HG03097 (cell line): Measurements from ENCODE around the gene MRPL17.

Source experiments
- ATAC-seq: cut with Tn5 transposase; IDR thresholded peaks from one replicate; pipeline ENCODE4 v1.9.1; 2021; ENCODE audit not compliant: unreplicated experiment, low FRiP score

The MRPL17 gene

GRCh38 chr11:6655020-6655789 lies 27.9 kb downstream of the MRPL17 start:
- no peak for ATAC-seq

GRCh38 chr11:6654281-6655019 lies 28.7 kb downstream of the MRPL17 start:
- no peak for ATAC-seq

- no peak for ATAC-seq
These were observed 29.5 kb downstream of the MRPL17 start for GRCh38 chr11:6653656-6654055.

- no peak for ATAC-seq
These were observed 30.0 kb downstream of the MRPL17 start for GRCh38 chr11:6653097-6653496.

- ATAC-seq: no peak
These were observed 31.0 kb downstream of the MRPL17 start for GRCh38 chr11:6652182-6652581.

GRCh38 chr11:6650980-6651379 lies 32.2 kb downstream of the MRPL17 start:
- ATAC-seq: no peak

- no peak for ATAC-seq
These were observed 33.0 kb downstream of the MRPL17 start for GRCh38 chr11:6650104-6650503.

GRCh38 chr11:6648501-6648900 lies 34.6 kb downstream of the MRPL17 start:
- ATAC-seq: no peak

- no peak for ATAC-seq
These were observed 35.3 kb downstream of the MRPL17 start for GRCh38 chr11:6647836-6648235.

- peak; percentile 68 for ATAC-seq
These were observed 36.0 kb downstream of the MRPL17 start for GRCh38 chr11:6646918-6647679.

- no peak for ATAC-seq
These were observed 36.6 kb downstream of the MRPL17 start for GRCh38 chr11:6646576-6646917.

GRCh38 chr11:6646071-6646470 lies 37.1 kb downstream of the MRPL17 start:
- no peak for ATAC-seq

GRCh38 chr11:6642957-6643356 lies 40.2 kb downstream of the MRPL17 start:
- ATAC-seq: no peak

- no peak for ATAC-seq
These were observed 42.0 kb downstream of the MRPL17 start for GRCh38 chr11:6640985-6641701.

- ATAC-seq: no peak
These were observed 42.8 kb downstream of the MRPL17 start for GRCh38 chr11:6640036-6640984.

- no peak for ATAC-seq
These were observed 44.7 kb downstream of the MRPL17 start for GRCh38 chr11:6638429-6638828.

- ATAC-seq: no peak
These were observed 45.3 kb downstream of the MRPL17 start for GRCh38 chr11:6637871-6638270.

- ATAC-seq: no peak
These were observed 46.7 kb downstream of the MRPL17 start for GRCh38 chr11:6636480-6636879.

- ATAC-seq: no peak
These were observed 47.8 kb downstream of the MRPL17 start for GRCh38 chr11:6635082-6635932.
